Subcutaneous adipose tissue (tissue), 4 donors: ENCODE data around the gene TCF3. TPM values are rescaled to one million over a fixed set of nuclear protein-coding genes. Genes with fewer than 3 reads are reported as not detected.

Experiments used
- total RNA-seq, 4 donors: library from RNA; depleted of rRNA; stranded (reverse); fragments of >200 nt; gene quantifications; one replicate each; pipeline ENCODE4 v1.1.0, GENCODE V29; 2016
- TF ChIP-seq, protein P1 (sequence below): fragments of 450-650 bp; IDR thresholded peaks from one replicate; pipeline ENCODE4 v1.5.1; 2016; ENCODE audit warnings: low read depth, mild to moderate bottlenecking, control low read depth, antibody characterized with exemption, moderate library complexity

Gene TCF3
- total RNA-seq, 4 donors from 2014 or later = 13.0 to 34.8 (median 22.9) TPM

- TF ChIP-seq, protein P1, sequence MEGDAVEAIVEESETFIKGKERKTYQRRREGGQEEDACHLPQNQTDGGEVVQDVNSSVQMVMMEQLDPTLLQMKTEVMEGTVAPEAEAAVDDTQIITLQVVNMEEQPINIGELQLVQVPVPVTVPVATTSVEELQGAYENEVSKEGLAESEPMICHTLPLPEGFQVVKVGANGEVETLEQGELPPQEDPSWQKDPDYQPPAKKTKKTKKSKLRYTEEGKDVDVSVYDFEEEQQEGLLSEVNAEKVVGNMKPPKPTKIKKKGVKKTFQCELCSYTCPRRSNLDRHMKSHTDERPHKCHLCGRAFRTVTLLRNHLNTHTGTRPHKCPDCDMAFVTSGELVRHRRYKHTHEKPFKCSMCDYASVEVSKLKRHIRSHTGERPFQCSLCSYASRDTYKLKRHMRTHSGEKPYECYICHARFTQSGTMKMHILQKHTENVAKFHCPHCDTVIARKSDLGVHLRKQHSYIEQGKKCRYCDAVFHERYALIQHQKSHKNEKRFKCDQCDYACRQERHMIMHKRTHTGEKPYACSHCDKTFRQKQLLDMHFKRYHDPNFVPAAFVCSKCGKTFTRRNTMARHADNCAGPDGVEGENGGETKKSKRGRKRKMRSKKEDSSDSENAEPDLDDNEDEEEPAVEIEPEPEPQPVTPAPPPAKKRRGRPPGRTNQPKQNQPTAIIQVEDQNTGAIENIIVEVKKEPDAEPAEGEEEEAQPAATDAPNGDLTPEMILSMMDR = no peak
These were observed 67.7 kb downstream of the TCF3 start for GRCh38 chr19:1584500-1585242.

GRCh38 chr19:1582201-1582600 lies 70.2 kb downstream of the TCF3 start:
- TF ChIP-seq, protein P1 = no peak

- TF ChIP-seq, protein P1 = no peak
These were observed 71.5 kb downstream of the TCF3 start for GRCh38 chr19:1580957-1581356.

- TF ChIP-seq, protein P1 = no peak
These were observed 72.0 kb downstream of the TCF3 start for GRCh38 chr19:1580382-1580781.

DNA sequence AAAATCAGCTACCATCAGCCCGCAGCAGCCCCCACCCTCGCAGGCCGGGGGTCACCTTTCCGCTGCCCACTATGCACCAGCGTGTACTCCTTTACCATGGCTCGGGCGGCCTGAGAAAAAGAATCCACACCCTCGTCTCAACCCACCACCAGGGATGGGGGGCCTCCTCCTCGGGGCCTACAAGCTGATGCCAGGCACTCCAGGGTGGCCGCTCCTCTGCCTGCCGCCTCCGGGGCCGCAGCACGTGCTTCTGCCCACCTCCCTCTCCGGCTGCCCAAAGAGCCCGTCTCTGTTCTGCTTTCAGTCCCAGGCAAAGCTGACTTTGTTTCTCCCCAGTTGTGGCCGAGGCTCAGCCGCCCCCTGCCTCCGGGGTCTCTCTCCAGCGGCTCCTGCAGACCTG lies 73.2 kb downstream of the TCF3 start:
- TF ChIP-seq, protein P1 = no peak

DNA sequence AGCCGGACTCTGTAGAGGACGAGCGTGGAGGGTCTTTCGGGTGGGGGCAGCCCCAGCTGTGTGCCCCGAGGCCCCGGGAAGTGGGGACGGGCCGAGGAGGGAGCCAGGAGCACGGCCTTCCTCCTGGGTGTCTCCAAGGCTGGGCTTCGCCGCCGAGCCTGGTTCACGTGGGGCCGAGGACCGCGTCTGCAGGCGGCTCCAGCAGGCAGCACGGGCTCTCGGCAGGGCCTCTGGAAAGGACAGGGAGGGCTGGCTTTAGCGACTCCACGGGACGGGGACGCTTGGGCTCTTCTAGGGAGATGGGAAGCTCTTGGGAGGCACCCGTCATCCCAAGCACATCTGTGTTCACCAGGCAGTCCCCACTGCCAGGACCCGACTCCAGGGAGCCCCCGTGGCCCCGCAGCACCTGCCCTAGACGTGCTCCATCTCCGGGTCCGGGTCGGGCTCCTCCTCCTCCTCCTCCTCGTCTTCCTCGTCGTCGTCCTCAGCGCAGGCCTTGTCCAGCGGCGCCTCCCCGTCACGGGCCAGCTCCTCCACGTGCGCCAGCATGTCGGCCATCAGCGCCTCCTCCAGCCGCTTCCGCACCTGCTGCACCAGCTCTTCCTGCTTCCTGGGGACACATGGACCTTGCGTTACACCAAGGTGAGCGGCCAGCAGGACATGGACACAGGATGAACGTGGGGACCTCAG lies 74.3 kb downstream of the TCF3 start:
- TF ChIP-seq, protein P1 = no peak

DNA sequence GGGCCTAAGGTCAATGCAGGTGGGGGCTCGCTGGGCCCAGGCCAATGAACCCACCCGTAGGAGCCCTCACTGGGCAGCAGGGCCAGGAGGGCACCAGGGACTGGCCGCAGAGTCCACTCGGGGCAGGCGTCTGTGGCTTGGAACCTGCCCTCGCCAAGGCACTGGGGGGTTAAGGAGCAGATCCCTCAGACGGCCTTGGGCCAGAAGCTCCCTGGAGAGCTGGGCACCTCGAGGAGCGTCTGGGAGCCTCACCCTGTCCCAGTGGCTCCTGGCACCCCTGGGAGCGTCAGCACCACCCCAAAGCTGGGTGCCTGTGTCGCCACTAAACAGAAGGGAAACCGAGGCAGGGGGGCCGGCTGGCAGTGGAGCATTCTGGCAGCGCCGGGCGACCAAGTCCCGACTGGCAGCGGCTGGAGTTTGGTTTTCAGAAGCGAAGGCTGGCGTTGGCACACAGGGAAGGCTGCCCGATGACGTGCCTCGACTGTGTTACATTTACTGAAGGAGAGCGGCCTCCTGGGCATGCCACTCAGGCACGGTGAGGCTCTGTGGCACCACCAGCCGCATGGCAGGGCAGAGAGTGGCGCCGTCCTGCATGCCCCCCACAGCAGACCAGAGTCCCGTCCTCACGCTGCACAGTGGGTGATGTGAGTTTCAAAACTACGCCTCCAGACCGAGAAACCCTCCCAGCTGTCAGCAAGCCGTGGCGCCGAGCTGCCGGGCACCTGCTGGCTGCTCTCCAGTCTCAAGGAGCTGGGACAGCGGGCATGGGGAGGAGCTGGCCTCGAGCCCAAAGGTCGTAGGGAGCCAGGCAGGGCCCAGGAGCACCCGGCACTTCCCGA lies 75.1 kb downstream of the TCF3 start:
- TF ChIP-seq, protein P1 = no peak
